Activated T-helper 1 cell treated with Interleukin-2 at 50 U/mL for 16 hours (primary cell): Measurements from ENCODE around the gene FKRP.
"Not testable (repeated sequence)": the region's sequence is repeated elsewhere in the genome, so short reads cannot be mapped to it uniquely, and the experiment has no call there.

ENCODE experiments used
- DNase-seq: peaks from one replicate; pipeline ENCODE4 v3.0.0-alpha.2; 2020; ENCODE audit warnings: low read depth

The FKRP gene

GRCh38 chr19:46745521-46746280 lies at the start of gene FKRP:
TSS of gene FKRP (plus strand) at chr19:46746057. CDS start at chr19:46755451, 9,394 bp downstream.
- peak; percentile 14 for DNase-seq

- DNase-seq, result no peak
These were observed 49.0 kb upstream of the FKRP start for GRCh38 chr19:46696866-46697203.

- DNase-seq, result no peak
These were observed 48.5 kb upstream of the FKRP start for GRCh38 chr19:46697204-46697960.

GRCh38 chr19:46698395-46699321 lies 47.2 kb upstream of the FKRP start:
- no peak for DNase-seq

- DNase-seq, result no peak
These were observed 45.2 kb upstream of the FKRP start for GRCh38 chr19:46700704-46701103.

- DNase-seq, result peak; percentile 74
These were observed 41.3 kb upstream of the FKRP start for GRCh38 chr19:46704379-46705076.

- DNase-seq, result no peak
These were observed 35.2 kb upstream of the FKRP start for GRCh38 chr19:46710687-46711086.

GRCh38 chr19:46712768-46713338 lies 33.0 kb upstream of the FKRP start:
- not testable (repeated sequence) for DNase-seq

GRCh38 chr19:46713781-46714443 lies 31.9 kb upstream of the FKRP start:
- peak; percentile 61 for DNase-seq

- no peak for DNase-seq
These were observed 31.3 kb upstream of the FKRP start for GRCh38 chr19:46714444-46715106.

- DNase-seq, result no peak
These were observed 30.3 kb upstream of the FKRP start for GRCh38 chr19:46715620-46715974.

- no peak for DNase-seq
These were observed 29.7 kb upstream of the FKRP start for GRCh38 chr19:46715975-46716671.

- DNase-seq, result no peak
These were observed 29.2 kb upstream of the FKRP start for GRCh38 chr19:46716672-46717033.

- DNase-seq, result peak; percentile 76
These were observed 28.7 kb upstream of the FKRP start, which contains the start of gene PRKD2 for GRCh38 chr19:46717034-46717715. TSS of gene PRKD2 (minus strand) at chr19:46717114. CDS start at chr19:46716370, 744 bp downstream.

- DNase-seq, result no peak
These were observed 28.1 kb upstream of the FKRP start for GRCh38 chr19:46717716-46718143.

- peak; percentile 50 for DNase-seq
These were observed 27.5 kb upstream of the FKRP start for GRCh38 chr19:46718157-46718933.

GRCh38 chr19:46718934-46719622 lies 26.8 kb upstream of the FKRP start:
- no peak for DNase-seq
